T-helper 22 cell (primary cell): Measurements from ENCODE around the gene CD226.
"Not testable (repeated sequence)": the region's sequence is repeated elsewhere in the genome, so short reads cannot be mapped to it uniquely, and the experiment has no call there.

ENCODE experiments used
- DNase-seq: peaks from one replicate; pipeline ENCODE4 v3.0.0-alpha.2; 2020; ENCODE audit warnings: low read depth

The CD226 gene

DNA sequence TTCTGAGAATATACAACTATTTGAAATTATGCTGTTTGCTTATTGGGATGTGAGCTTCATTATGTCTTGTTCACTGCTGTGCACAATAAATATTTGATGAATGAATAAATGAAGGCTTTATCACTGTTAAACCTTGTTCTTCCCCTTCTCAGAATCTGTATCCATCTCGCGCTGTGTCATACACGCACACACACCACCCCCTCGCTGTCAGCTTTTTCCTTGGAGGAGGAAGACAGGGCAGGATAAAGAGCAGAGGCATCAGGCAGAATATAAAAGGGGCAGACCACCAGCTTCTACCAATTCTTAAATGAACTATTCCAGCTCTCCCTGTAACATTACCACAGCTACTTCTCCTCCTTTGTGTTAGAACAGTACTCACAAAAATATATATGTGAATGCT, 75.0 kb downstream of the CD226 start:
- DNase-seq = no peak

DNA sequence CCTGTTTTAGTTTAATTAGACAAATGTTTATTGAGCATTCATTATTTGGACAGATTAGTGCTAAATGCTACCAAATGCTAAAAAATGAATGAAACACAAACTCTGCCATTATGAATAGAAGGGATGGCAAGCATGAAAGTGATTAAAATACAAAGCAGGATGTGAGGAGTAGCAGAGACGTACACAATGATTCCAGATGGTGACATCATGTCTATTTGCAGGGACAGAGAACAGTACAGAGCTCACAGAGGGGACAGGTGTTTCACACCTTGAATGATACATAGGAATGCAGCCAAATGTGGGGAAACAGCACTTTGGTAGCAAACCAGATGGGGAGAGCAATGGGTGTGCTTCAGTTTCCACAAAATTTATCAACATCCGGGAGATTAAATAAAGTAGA, 76.3 kb downstream of the CD226 start:
- no peak for DNase-seq

DNA sequence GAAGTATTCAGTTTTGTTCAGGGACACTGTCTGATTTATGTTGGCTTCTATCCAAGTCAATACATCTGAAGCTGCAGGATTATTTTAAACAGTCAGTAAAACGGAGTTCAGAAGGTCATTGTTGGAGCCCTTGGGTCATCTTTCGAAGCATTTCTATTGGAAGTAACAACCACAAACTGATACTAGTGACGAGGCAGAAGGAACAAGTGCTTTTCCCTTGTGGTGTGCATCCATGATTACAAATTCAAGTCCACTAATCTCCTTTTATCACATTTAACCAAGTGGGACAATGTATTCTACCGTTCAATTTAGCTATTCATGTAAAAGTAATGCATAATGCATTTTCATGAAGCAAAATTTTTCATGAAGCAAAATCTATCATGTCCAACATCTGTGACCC, 76.9 kb downstream of the CD226 start:
- no peak for DNase-seq

DNA sequence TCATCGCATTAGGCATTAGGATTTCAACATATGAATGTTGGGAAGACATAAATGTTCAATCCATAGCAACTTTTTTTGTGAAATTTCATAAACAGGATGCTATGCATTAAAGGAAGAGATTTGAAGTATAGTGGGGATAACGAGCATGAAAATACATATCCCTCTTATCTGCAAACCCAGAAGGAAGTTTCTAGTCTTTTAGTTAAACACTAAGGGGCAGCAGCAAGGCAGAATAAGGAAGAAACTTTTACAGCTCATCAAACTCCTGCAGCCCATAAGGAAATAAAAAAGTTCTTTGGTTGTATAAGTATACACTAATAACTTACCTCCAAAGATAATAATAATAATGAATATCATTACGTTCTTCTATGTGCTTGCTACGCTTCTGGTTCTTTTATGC, 81.5 kb downstream of the CD226 start:
- DNase-seq = no peak

DNA sequence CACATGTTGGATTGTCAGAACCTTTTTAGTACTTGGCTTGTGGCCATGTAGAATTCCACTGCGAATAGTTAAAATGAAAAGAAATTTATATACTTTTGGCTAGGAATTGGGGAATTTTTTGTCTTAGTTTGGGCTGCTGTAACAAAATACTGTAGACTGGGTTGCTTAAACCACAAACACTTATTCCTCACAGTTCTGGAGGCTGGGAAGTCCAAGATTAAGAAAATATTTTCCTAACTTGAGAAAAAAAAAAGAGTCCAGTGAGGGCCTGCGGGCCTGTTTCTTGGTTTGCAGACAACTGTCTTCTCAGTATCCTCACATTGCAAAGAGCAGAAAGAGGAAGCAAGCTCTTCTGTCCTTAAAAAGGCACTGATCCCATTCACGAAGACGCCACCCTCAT, 81.9 kb downstream of the CD226 start:
- no peak for DNase-seq

DNA sequence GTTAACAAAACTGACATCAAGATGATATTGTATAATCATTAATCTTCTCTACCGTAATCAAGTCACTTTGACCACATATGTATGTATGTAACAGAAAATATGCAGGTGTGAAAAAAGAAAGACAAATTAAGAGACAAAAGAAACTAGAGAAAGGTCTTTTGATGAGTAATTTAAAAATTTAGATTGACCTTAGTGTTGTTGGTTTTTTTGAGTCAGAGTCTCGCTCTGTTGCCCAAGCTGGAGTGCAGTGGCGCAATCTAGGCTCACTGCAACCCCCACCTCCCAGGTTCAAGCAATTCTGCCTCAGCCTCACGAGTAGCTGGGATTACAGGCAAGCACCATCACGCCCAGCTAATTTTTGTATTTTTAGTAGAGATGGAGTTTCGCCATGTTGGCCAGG, 82.9 kb downstream of the CD226 start:
- not testable (repeated sequence) for DNase-seq

DNA sequence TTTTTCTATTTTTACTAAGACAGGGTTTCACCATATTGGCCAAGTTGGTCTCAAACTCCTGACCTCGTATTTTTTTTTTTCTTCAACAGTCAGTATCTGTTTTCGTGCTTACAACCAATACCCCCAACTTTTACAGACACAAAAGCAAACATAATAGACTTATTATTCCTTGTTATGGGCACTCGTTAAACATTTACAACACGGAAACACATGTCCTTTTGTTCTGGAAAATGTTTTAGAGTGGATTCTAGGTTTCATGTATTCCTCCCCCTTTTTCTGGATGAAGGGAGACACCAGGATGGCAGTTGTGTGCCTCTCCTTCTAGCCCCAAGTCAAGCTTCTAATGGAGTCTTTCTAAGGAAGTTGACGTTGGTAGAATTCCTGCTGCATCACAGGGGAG, 88.8 kb downstream of the CD226 start:
- no peak for DNase-seq

DNA sequence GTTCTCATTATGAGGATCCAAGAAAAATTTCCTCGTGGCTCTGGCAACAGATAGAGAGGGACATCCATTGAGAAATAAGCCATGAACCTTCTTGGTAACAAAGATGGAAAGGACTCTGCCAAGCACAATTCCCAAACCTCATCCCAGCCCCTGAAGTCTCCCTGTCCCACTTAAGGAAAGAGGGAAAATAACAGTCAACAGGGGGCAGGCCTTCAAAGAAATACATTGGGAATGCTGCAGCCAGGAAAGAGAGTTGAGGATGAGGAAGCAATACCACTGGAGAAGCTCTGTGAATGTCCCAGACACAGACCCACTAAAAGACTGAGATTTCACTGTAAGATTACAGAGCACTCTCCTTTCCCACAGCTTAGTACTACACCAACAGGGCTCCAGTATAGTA, 93.2 kb downstream of the CD226 start:
- DNase-seq = no peak

DNA sequence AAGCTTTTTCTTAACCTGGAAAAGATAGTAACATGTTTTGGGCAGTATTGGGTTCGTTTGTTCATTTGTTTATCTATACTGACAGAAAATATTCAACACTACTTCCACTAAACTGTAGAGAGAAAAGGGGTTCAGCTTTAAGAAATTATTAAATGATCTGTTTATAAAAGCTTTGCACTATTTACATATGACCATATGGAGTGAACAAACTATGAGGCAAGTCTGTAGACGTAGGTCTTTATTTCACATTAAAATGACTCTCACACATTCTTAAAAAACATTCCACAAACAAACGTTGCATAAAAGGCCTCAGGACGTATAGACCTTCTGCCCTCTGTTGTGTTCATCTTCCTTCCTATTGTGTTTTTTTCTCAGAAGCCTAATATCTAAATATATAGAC, 94.6 kb downstream of the CD226 start:
- no peak for DNase-seq

DNA sequence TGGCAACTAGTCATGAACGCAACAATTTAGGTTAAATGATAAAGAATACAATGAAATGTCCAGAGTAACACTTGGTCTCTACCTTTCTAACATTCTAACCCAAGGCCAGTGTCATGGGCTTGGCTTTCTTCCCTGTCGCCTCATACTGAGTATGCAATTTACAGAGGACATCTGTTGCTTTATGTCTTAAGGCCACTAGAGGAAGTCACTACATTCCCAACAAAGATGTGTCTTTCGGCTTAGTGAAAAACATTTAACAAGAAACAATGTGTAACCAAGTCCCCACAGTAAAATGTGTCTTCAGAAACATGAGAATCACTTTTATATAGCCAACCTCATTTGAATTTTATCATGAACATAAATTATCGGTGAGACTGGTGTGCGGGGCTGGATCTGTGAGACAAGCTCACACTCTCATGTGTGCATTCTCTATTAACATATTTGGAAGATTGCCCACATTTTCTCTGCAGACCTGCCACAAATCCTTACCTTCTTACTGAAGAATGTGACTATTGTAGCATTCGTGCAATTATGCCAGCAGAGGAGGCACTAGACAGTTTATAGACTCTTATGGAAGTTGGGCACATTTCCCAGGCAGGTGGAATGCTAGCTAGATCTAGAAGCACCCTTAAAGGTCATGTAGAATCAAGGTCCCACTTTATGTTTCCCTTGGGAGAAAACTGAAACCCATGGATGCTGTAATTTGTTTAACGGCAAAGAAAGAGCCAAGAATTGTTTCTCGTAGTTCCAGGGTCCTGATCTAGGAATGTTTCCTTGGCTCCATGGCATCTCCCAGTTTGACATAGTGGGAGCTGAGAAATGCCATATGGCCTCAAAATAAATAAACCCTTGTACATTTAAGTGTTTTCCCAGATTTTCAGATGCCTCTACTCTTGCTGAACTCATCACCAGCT, 101.8 kb downstream of the CD226 start:
- DNase-seq = no peak

DNA sequence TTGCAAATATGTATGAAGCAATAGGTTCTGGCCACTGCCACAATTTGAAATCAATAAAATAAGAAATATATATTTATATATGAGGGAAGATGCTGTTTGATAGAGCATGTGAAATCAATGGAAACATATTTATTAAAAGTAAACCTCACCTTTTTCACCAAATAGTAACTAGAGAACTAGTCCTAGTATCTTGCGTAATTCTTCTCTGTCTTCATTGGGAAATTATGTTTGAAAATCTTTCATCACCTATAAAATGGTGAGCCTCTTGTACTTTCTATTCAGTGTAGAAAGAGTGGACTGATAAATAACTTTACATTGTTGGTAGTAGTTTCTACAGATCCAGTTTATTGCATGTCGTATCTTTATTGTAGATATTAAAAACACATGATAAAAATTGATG, 103.0 kb downstream of the CD226 start:
- no peak for DNase-seq

DNA sequence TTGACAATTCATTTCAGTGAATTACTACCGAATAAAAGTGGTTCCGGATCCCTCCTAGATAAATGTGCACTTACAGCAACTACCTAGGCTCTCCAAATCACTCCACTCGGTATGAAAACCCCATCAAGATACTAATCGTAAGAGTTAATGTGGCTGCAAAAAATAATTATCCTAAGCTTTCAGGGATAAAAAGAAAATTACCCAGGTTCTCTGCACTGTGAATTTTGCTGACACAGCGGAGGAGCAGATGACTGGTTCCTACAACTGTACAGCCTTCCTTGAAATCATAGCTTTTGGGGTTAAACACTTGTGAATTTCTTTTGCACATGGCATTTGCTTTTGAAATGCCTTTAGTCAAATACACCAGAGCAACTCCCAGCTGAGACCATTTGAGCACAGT, 104.7 kb downstream of the CD226 start:
- DNase-seq = no peak

DNA sequence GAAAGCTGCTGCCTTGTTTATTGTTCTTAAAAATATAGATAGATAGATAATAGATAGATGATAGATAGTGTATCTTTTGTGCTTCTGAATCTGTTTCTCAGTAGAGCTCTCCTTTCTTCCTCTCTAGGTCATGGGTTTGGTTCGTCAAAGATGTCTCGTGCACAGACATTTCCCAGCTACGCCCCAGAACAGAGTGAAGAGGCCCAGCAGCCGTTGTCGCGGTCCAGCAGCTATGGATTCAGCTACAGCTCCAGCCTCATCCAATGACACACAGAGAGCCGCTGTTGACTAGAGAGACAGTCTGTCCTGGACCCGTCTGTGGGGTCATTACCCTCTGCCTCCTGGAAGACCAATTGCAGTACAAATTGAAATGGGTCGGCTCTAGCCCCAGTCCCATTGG, 106.6 kb downstream of the CD226 start:
- no peak for DNase-seq

DNA sequence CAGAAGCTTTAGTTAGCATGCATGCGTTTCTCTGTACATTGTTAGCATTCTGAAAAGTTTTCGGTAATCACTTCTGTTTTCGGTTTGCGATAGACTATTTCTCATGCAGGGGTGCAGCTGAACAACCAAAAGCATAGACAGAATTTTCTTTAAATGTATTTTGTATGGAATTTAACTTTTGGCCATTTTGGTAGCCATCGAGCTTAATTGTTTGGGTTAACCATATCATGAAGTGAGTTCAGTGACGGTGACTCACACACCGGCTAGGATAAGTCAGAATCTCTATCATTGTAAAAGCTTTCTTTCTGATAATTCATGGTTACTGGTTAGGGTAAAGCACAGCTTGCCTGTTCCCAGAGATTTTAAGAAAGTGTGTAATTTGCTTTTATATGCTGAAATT, 107.2 kb downstream of the CD226 start:
- DNase-seq = no peak

DNA sequence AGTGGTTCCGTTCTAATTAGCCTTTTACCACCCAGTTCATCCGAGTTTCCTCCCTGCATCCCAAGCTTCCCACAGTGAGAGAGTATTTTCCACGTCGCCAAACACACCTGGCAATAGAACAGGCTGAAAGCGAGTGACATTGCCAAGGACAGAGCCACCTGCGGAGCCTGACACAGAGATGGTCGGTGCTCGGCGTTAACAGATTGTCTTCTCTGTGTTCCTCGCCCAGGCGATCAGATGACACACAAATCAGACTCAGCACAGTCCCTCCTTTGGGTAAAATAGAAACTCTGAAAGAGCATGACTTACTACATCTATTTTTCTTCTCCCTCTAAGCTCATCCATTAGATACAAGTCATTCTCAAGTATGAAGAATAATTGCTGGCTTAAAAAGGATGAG, 107.7 kb downstream of the CD226 start:
- DNase-seq = no peak

DNA sequence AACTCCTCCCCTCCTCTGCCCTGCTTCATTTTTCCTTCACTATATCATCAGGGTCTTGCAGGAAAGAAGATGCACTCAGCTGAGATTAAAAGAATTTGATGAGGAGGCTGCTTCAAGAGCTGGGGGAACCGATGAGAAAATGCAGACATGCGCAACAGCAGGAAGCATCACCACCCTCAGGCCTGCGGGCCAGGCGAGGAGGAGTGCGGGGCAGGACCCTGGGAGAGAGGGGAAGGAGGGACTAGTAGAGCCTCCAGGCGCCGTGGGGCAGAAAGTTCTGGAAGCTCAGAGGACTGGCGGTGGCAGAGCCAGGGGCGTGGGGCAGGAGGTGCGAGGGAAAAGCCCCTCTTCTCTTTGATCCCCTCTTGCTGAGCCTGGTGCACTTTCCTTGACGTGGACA, 108.2 kb downstream of the CD226 start:
- DNase-seq = no peak

DNA sequence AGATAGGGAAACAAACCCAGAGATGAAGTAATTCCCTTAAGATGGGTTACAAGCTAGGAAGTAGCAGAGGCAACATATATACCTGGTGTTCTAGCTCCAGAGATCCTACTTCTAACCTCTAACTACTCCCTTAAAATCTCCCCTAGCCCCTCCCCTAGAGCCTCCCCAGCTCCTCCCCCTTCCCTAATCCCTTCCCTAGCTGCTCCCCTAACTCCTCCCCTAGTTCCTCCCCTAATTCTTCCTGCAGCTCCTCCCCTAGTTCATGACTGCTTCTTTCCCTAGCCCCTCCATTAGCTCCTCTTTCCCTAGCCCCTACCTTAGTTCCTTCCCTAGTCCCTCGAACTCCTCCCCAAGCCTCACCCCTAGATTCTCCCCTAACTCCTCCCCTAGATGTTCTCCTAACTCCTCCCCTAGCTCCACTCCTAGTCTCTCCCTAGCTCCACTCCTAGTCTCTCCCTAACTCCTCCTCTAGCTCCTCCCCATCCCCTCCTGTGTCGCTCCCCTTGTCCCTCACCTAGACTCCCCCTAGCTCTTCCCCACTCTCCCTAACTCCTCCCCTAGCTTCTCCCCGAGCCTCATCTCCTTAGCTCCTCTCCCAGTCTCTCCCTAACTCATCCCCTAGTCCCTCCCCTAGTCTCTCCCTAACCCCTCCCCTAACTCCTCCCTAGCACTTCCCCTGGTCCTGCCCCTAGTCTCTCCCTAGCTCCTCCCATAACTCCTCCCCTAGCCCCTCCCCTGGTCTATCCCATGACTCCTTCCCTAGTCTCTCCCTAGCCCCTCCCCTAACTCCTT, 108.9 kb downstream of the CD226 start:
- no peak for DNase-seq

DNA sequence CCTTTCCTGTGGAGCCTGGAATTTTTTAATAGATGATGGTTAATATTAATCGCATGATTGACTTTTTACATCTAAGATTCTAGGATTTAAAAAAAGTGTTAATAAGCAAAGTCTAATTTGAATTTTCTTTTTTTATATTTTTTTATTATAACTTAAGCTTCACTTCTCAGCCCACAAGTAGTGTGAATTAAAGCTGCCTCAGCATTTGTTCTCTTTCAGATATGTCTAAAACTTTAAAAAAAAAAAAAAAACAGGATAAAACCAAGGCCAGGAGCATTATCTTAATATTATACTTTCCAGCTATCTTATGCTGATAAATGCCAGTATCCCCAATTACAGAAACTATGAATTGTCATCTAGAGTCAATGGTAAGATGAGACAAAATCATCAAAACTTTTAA, 109.7 kb downstream of the CD226 start:
- DNase-seq = no peak

DNA sequence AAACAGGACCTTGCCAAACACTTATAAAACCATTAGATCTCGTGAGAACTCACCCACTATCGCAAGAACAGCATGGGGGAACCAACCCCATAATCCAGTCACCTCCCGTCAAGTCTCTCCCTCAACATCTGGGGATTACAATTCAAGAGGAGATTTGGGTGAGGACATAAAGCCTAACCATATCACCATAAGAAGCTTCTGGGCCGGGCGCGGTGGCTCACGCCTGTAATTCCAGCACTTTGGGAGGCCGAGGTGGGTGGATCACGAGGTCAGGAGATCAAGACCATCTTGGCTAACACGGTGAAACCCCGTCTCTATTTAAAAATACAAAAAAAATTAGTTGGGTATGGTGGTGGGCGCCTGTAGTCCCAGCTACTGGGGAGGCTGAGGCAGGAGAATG, 112.7 kb downstream of the CD226 start:
- not testable (repeated sequence) for DNase-seq

DNA sequence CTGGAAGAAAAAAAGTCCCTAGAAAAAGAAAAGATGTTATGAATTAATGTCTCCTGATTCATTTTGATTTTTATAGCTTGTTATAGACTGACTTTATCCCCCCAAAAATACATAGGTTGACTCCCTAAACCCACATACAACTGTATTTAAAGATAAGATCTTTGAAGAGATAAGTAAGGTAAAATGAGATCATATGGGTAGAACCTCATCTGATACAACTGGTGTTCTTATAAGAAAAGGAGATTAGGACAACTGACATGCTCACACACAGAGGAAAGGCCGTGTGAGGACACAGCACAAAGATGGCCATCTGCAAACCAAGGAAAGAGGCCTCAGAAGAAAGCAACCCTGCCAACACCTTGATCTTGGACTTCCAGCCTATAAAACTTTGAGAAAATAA, 117.5 kb downstream of the CD226 start:
- no peak for DNase-seq

DNA sequence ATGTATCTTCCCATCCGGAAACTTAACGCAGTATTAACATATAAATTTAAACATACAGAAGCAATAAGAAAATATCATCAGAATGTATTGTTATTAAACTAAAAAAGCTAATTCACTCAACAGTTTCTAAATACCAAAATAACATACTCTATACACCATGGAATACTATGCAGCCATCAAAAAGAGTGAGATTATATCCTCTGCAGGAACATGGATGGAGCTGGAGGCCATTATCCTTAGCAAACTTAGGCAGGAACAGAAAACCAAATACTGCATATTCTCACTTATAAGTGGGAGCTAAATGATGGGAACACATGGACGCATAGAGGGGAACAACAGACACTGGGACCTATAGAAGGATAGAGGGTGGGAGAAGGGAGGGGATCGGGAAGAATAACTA, 127.1 kb downstream of the CD226 start:
- no peak for DNase-seq

DNA sequence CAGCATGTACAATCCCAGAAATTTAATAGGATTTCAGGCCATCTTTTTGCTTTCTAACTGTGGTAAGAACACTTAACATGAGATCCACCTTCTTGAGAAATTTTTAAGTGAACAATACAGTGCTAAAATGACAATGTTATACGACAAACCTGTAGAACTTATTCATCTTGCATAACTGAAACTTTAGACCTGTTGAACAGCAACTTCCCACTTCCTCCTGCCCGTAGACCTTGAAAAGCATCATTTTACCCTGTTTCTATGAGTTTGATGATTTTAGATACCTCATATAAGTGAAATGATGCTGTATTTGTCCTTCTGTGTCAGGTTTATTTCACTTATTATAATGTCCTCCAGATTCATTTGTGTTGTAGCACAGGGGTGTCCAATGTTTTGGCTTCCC, 128.2 kb downstream of the CD226 start:
- no peak for DNase-seq

DNA sequence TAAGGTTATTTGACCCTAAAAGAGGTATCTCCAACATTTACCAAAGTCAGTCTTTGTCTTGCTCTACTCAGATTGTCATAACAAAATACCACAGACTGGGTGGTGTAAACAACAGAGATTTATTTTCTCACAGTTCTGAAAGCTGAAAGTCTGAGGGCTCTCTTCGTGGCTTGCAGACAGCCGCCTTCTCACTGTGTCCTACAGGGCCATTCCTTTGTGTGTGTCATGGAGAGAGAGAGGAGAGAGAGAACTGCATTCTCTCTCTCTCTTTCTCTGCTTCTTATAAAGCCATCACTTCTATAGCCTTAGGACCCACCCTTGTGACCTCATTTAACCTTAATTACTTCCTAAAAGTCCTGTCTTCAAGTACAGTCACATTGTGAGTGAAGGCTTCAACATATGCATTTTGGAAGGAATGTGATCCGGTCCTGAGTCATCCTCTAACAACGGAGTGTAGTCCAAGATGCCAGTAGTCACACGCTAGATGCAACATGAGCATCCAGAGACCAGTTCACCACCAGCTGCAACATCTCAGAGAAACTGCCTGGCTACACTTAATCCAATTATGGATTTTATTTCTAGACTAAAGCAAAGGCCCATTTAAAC, 130.2 kb downstream of the CD226 start:
- no peak for DNase-seq
